Measurements from ENCODE around the gene NAGA.

NAGA gene

GRCh38 chr22:42065438-42066125, 5.0 kb downstream of the NAGA start:
- Histone ChIP-seq H3K4me2 (no peak overlapping the region), H3K36me3 (peaks cover 58 to 82% (median 72%) of the 10 kb centered on the region in 11 experiments), H3K4me3 (no peak overlapping the region), H3K4me1 (peaks cover 12 to 27% (median 19%) of the 10 kb centered on the region in 10 experiments), H3K27me3 (no peaks in the 10 kb centered on the region), H4K20me1 (peaks cover 0 to 45% (median 0%) of the 10 kb centered on the region in 11 experiments; a peak in 6 of 22 replicates), H3K9ac (no peak overlapping the region), H3K27ac (no peak overlapping the region), H3K9me3 (replicated peaks in 1 of 11) (peaks cover 0 to 7% (median 0%) of the 10 kb centered on the region in 11 experiments; a peak in 8 of 22 replicates)
- TF ChIP-seq Cebpa-rat (IDR thresholded peaks at IDR 0.05): no peak

DNA sequence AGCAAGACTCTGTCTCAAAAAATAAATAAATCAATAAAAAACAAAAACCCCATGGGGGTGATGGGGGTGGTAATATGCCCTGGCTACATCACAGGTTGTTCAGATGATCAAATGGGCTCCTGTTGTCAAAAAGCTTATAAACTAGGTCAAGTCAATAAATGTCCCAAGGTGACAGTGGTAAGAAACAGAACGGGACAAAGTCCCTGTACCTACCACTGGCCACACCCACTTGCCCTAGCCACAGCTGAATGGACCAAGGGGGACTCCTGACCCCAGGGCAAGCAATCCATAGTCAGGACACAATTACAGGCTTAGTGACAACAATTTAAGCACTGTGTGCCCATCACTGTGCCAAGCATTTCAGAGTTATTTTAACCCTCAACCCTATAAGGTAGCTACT, 6.0 kb downstream of the NAGA start:
- peaks cover 0 to 45% (median 0%) of the 10 kb centered on the region in 11 experiments; a peak in 6 of 22 replicates for H4K20me1 ChIP-seq
- H3K36me3 ChIP-seq: peaks cover 67 to 92% (median 81%) of the 10 kb centered on the region in 11 experiments
- no peak overlapping the region for H3K4me3 ChIP-seq
- peaks cover 4 to 25% (median 13%) of the 10 kb centered on the region in 10 experiments for H3K4me1 ChIP-seq
- no peaks in the 10 kb centered on the region for H3K27me3 ChIP-seq
- H3K4me2 ChIP-seq: no peak overlapping the region
- no peak for TF ChIP-seq Cebpa-rat (IDR thresholded peaks at IDR 0.05)
- H3K27ac ChIP-seq: no peak overlapping the region
- peaks cover 0 to 16% (median 6%) of the 10 kb centered on the region in 11 experiments; a peak in 11 of 22 replicates for H3K9me3 ChIP-seq (replicated peaks in 1 of 11)
- H3K9ac ChIP-seq: no peak overlapping the region

- Histone ChIP-seq H4K20me1 (peaks cover 0 to 38% (median 0%) of the 10 kb centered on the region in 11 experiments; a peak in 6 of 22 replicates), H3K4me2 (no peak overlapping the region), H3K9ac (no peak overlapping the region), H3K4me3 (no peak overlapping the region), H3K9me3 (replicated peaks in 1 of 11) (peaks cover 16 to 35% (median 25%) of the 10 kb centered on the region in 11 experiments), H3K27me3 (no peaks in the 10 kb centered on the region), H3K4me1 (peaks cover 0 to 6% (median 0%) of the 10 kb centered on the region in 10 experiments; a peak in 1 of 20 replicates), H3K27ac (no peak overlapping the region), H3K36me3 (peaks cover 83 to 96% (median 88%) of the 10 kb centered on the region in 11 experiments)
- TF ChIP-seq Cebpa-rat (IDR thresholded peaks at IDR 0.05): no peak
Measured at GRCh38 chr22:42062506-42063170, 8.0 kb downstream of the NAGA start.

GRCh38 chr22:42061041-42061440, 9.6 kb downstream of the NAGA start:
- H3K4me2 ChIP-seq: no peak overlapping the region

DNA sequence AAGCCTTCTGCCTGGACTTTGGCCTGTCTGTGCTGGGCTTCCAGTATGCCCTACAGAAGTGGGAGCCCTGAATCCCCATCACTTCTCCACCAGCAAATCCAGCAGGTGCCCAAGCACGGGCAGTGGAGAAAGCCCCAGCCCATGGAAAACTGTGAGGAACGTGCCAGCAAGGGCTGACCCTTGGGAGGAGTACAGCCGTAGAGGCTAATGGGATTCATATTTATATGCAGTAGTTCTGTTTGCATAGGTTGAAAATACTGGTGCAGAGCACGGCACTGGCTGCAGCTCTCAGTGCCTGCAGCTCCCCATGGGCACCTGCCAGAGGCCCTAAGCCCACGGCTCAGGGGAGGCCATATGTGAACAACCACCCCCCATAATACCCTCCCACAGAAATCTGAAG, 10.1 kb downstream of the NAGA start:
- Histone ChIP-seq H3K9ac (no peak overlapping the region), H3K36me3 (peaks cover 66 to 85% (median 78%) of the 10 kb centered on the region in 11 experiments), H3K27me3 (no peaks in the 10 kb centered on the region), H3K4me2 (no peak overlapping the region), H3K4me1 (no peaks in the 10 kb centered on the region), H3K27ac (no peak overlapping the region), H4K20me1 (peaks cover 0 to 17% (median 0%) of the 10 kb centered on the region in 11 experiments; a peak in 5 of 22 replicates), H3K9me3 (replicated peaks in 1 of 11) (peaks cover 29 to 47% (median 38%) of the 10 kb centered on the region in 11 experiments), H3K4me3 (no peak overlapping the region)
- TF ChIP-seq Cebpa-rat (IDR thresholded peaks at IDR 0.05): no peak

More at GRCh38 chr22:42061041-42061440, 9.6 kb downstream of the NAGA start:
- Histone ChIP-seq H3K4me1 (no peaks in the 10 kb centered on the region), H3K9ac (no peak overlapping the region), H3K36me3 (peaks cover 72 to 91% (median 82%) of the 10 kb centered on the region in 11 experiments), H4K20me1 (peaks cover 0 to 22% (median 0%) of the 10 kb centered on the region in 11 experiments; a peak in 5 of 22 replicates), H3K27me3 (no peaks in the 10 kb centered on the region), H3K27ac (no peak overlapping the region), H3K9me3 (replicated peaks in 1 of 11) (peaks cover 29 to 47% (median 38%) of the 10 kb centered on the region in 11 experiments), H3K4me3 (no peak overlapping the region)
- no peak for TF ChIP-seq Cebpa-rat (IDR thresholded peaks at IDR 0.05)

- no peak for TF ChIP-seq Cebpa-rat (IDR thresholded peaks at IDR 0.05)
- no peak overlapping the region for H3K27ac ChIP-seq
- peaks cover 43 to 55% (median 51%) of the 10 kb centered on the region in 11 experiments for H3K36me3 ChIP-seq
- no peak overlapping the region for H3K4me3 ChIP-seq
- no peaks in the 10 kb centered on the region for H3K27me3 ChIP-seq
- H3K4me1 ChIP-seq: peaks cover 0 to 24% (median 0%) of the 10 kb centered on the region in 10 experiments; a peak in 7 of 20 replicates
- peaks cover 29 to 47% (median 38%) of the 10 kb centered on the region in 11 experiments for H3K9me3 ChIP-seq (replicated peaks in 1 of 11)
- H4K20me1 ChIP-seq: no peaks in the 10 kb centered on the region
- H3K4me2 ChIP-seq: no peak overlapping the region
- H3K9ac ChIP-seq: no peak overlapping the region
Measured at GRCh38 chr22:42056757-42057511, 13.7 kb downstream of the NAGA start.

GRCh38 chr22:42052765-42053164, 17.8 kb downstream of the NAGA start:
- TF ChIP-seq Cebpa-rat (IDR thresholded peaks at IDR 0.05): no peak
- H3K4me1 ChIP-seq: peaks cover 0 to 27% (median 0%) of the 10 kb centered on the region in 10 experiments; a peak in 7 of 20 replicates
- peaks cover 5 to 14% (median 10%) of the 10 kb centered on the region in 11 experiments; a peak in 15 of 22 replicates for H3K36me3 ChIP-seq
- no peak overlapping the region; a peak in 1 of 22 replicates for H3K27ac ChIP-seq
- H3K27me3 ChIP-seq: no peaks in the 10 kb centered on the region
- H3K4me3 ChIP-seq: no peak overlapping the region
- no peak overlapping the region for H3K9ac ChIP-seq
- H3K4me2 ChIP-seq: peak overlapping the region in 1 of 11 experiments; percentile 23; a peak in 1 of 22 replicates
- no peaks in the 10 kb centered on the region for H4K20me1 ChIP-seq
- H3K9me3 ChIP-seq (replicated peaks in 1 of 11): peaks cover 9 to 15% (median 13%) of the 10 kb centered on the region in 11 experiments

DNA sequence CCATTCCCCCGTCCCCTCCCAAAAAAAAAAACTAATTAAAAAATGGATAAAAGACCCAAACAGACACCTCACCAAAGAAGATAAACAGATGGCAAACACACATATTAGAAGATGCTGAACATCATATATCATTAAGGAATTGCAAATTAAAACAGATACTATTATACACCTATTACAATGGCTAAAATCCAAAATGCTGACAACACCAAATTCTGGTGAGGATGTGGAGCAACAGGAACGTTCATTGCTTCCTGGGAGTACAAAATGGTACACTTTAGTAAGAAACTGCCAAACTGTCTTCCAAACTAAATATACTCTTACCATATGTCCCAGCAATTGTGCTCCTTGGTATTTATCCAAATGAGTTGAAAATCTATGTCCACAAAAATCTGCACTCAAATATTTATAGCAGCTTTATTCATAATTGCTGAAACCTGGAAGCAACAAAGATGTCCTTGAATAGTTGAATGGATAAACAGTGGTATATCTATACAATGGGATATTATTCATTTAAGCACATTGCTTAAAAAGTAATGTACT, 19.9 kb downstream of the NAGA start:
- peaks cover 0 to 27% (median 0%) of the 10 kb centered on the region in 10 experiments; a peak in 7 of 20 replicates for H3K4me1 ChIP-seq
- H3K36me3 ChIP-seq: no peaks in the 10 kb centered on the region; a peak in 1 of 22 replicates
- H3K27ac ChIP-seq: no peak overlapping the region
- no peaks in the 10 kb centered on the region for H3K27me3 ChIP-seq
- H3K4me2 ChIP-seq: no peak overlapping the region
- no peak for TF ChIP-seq Cebpa-rat (IDR thresholded peaks at IDR 0.05)
- no peaks in the 10 kb centered on the region for H4K20me1 ChIP-seq
- H3K4me3 ChIP-seq: no peak overlapping the region
- H3K9me3 ChIP-seq (replicated peaks in 1 of 11): no peaks in the 10 kb centered on the region
- H3K9ac ChIP-seq: no peak overlapping the region

Data from BLaER1 treated with 17β-estradiol and CSF1 and Interleukin-3, amounts not matched to agents 10 nM and 100 nM (cell line).